CMK (cell line): ENCODE results near the gene PLCE1.
"Not testable (repeated sequence)": the region's sequence is repeated elsewhere in the genome, so short reads cannot be mapped to it uniquely, and the experiment has no call there.

ENCODE experiments used
- DNase-seq: peaks from one replicate; pipeline ENCODE4 v3.0.0-alpha.2; 2010; ENCODE audit warnings: low read depth

PLCE1 gene

DNA sequence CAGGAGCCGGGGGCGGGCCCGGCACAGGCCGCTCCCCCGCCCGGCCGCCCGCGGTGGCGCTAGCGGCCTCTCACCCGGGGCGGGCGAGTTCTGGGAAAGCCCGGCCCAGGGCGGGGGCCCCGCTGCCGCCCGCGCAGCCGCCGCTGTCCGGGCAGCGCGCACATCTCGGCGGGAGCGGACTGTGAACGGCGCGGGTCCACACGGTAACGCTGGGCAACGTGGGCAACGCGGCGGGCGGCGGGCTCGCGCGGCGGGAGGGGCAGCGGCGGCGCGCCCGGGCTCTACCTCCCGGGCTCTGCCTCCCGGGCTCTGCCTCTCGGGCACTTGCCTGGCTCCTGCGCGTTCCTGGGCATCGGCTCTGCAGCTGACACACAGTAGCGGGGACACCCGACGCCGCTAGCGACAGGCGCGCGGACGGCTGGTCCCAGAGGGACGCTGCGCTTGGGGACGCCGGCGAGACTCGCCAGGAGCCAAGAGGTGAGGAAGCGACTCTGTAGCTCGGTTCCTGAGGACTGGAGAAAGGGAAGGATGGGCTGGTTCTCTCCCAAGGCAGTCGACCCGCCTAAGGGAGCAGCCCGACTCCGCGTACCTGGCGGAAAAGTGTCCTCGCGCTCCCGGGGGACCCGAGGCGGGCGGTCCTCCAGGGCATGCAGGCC is at the start of gene PLCE1:
TSS of gene PLCE1 (plus strand) at position 150 of the 656 bp plus-strand sequence. CDS start 37,116 bp downstream, outside the sequence.
- DNase-seq: no peak

DNA sequence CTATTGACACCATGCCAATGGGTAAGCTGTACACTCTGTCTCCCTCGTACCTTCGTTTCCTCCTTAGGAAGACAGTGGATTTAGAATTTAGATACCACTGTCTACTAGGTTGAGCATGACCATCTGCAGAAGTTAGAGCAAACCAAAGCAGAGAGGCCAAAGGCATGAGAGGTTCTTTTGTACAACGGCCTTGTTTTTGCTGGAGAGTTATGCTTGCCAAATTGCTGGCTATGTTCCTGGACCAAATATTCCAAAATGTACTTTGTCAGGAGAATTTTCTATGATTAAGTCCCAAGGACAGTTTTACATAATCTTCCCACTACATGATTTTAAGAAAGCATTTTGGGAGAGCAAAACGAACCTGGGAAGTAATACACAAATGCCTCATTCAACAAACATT is 47.9 kb upstream of the PLCE1 start:
- no peak for DNase-seq

DNA sequence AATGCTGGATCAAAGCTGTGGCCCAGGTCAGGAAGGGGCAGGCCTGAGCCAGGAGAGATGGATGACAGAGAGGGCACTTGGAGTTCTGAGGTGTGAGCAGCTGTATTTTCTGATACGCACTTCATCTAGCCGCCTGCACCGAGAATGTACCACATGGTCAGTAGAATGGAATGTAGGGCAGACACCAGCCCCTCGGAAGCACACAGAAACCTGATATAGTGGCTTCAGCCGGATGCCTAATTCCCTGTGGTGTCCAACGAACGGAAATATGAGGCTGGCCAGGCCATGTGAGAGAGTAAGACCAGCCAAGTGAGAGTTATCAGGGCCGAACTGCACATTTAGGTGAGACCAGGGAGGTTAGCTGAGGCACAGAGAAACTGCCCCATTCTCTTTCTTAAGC is 46.7 kb upstream of the PLCE1 start:
- DNase-seq: no peak

DNA sequence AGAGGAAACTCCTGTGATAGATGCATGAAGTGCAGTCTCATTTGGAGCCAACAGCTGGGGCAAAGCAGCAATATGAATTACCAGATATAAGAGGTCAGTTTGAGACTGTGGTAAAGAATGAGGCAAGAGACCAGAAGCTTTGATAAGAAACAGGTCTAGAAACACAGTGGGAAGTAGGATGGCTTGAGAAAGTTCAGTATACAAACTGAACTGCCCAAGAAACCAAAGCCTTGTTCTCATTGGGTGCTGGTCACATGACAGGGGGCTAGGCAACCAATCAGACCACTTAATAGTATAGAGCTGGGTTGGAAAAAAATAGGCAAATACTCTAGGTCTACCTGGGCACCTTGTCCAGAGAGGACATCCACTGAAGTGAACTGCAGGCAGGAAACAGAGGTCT is 46.2 kb upstream of the PLCE1 start:
- DNase-seq: no peak

DNA sequence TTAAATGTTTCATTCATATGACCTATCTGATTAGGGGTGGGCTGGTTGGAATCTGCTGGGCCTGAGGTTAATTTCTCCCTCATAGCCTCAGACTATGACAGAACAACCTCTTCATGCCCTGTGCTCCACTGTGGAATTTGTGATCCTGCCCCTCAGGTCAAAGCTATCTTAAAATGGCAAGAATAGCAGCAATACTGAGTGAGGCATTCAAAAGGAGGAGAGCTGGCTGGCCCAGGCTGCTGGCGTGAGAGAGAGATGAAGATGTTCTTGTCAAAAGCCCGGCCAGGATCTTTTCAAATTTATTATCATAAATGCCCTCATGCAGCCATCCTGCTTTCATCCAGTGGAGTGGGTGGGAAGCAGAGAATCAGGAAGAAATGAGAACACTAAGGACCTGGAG is 41.8 kb upstream of the PLCE1 start:
- DNase-seq: no peak

DNA sequence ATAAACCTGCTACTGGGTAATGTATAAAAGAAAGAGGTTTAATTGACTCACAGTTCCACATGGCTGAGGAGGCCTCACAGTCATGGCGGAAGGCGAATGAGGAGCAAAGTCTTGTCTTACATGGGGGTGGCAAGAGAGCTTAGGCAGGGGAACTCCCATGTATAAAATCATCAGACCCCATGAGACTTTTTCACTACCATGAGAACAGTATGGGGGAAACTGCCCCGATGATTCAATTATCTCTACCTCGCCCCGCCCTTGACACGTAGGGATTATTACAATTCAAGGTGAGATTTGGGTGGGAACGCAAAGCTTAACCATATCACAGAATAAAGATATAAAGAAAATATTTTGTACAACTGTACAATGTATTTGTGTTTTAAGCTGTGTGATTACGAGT is 39.4 kb upstream of the PLCE1 start:
- no peak for DNase-seq

DNA sequence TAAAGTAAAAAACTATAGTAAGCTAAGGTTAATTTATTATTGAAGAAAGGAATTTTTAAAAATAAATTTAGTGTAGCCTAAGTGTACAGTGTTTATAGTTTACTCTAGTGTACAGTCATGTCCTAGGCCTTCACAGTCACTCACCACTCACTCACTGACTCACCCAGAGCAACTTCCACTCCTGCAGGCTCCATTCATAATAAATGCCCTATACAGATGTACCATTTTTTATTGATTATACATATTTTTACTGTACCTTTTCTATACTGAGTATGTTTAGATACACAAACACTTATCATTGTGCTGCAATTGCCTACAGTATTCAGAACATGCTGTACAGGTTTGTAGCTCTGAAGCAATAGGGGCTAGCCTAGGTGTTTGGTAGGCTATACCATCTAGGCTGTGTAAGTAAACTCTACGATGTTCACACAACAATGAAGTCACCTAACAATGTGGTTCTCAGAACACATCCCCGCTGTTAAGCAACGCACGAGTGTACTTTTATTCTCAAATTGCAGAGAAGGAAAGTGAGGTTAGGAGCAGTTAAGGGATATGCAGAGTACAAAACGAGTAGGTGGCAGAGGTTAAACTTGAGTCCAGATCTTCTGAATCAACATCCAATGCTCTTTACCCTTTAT is 38.9 kb upstream of the PLCE1 start:
- no peak for DNase-seq

DNA sequence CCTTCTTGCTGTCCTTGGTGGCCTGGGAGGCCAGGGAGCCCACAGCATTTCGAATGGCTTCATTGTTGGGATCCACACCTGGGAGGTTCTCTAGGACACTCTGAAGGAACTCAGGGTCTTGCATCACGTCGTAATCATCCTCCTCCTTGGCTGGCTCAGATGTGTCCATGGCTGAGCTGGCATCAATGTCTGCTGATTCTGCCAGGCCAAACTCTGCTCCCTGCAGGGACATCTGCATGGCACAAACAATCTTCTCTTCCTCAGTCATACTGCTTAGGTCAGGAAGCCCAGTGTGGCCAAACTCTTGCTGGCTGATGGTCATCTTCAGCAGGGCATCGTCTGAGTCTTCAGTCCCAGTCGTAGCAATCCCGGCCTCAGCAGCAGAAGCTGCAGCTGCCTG is 34.9 kb upstream of the PLCE1 start:
- DNase-seq: no peak

DNA sequence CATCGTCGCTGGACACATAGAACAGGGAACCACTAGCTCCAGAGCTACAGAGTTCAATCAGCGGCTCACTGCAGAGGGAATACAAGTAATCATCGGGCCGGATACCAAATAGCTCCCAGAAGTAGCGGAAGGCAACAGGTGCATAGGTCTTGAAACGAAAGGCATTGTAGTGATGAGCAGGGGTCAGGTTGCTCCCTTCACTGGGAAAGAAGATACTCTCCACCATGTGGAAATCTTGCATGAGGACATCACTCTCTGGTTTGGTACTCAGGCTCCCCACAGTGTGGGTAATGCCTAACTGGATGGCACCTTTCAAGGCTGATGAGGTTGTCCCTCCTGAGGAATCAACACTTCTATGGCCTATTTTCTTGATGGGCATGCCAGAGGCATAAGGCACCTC is 32.7 kb upstream of the PLCE1 start:
- not testable (repeated sequence) for DNase-seq

DNA sequence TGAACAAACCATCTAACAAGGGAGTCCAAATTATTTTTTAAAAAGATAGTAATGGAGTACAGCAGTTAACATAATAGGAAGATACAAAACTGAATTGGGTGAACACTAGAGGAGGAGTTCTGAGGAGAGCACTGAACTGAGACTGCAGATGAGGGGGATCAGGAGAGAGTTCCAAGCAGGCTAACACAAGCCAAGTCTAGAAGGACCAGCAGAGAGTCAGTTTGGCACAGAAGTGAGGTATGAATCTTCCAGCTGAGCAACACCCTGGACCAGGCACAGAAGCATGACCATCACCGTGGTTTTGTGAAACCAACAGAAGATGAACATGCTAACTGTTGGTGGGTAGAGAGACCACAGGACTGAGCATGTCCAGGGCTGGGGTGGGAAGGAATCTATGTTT is 30.8 kb upstream of the PLCE1 start:
- DNase-seq: no peak

DNA sequence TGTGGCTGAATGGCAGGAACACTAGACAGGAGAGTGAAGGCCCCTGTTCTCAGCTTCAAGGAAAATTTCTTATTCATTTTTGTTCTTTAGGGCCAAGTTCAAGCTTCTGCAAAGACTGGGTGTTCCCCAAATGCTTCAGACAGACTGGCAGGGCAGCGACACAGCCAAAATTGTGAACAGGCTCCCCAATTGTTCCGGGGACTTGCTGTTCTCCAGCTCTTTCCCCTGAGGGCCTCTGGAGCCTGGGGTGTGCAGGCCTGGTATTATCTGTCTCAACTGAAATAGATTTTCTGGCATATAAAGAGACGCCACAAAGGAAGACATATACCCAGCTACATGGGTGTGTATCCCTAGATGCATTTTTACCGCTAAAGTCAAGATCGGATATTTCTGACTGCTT is 30.3 kb upstream of the PLCE1 start:
- DNase-seq: no peak

DNA sequence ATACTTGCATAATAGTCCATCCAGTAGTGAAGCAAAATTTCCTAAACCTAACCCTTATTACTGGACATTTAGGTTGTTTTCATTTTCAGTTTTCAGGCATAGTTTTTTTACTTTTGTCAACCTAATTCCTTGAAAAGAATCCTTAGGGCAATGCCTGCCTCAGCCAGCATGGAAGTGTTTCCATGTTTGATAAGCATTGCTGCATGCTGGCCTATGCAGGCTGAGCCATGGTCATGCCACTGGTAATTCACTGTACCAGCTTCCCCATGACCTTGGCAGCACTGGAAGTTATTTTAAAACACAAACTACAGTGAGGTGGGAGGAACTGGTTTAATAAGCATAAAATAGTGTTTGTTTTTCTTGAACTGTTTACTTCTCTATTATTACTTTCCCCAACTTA is 27.8 kb upstream of the PLCE1 start:
- DNase-seq: no peak

DNA sequence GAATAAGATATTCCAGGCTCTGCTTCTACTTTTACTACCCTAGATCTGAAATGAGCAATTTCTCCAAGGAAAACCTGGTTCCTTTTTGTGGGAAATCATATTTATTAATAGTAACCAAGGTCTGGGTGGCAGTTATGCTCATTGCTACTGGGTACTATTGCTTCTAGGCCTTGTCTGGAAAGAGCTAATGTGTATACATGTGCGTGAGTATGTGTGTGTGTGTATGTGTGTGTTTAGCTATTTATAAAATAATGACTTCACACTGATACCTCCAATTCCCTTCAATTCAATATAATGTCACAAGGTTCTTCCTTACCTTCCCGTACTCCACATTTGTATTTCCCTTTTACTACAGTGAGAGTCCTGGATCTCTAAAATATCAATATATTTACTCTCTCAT is 26.0 kb upstream of the PLCE1 start:
- no peak for DNase-seq

DNA sequence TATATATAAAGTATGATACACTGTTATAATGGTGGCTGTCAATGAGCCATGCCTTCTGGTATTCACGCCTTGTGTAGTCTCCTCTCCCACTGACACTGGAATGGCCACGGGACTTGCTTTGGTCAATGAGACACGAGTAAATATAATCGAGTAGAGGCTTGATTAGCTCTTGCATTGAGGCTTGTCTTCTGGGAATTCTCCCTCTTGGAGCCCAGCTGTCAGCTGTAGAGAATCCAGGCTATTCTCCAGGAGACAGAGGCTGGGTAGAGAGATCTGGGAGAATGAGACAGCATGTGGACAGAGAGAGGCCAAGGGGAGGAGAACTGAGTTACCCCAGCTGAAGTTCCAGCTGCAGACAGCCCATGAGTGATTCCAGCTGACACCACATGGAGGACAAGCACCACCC is 25.2 kb upstream of the PLCE1 start:
- no peak for DNase-seq

DNA sequence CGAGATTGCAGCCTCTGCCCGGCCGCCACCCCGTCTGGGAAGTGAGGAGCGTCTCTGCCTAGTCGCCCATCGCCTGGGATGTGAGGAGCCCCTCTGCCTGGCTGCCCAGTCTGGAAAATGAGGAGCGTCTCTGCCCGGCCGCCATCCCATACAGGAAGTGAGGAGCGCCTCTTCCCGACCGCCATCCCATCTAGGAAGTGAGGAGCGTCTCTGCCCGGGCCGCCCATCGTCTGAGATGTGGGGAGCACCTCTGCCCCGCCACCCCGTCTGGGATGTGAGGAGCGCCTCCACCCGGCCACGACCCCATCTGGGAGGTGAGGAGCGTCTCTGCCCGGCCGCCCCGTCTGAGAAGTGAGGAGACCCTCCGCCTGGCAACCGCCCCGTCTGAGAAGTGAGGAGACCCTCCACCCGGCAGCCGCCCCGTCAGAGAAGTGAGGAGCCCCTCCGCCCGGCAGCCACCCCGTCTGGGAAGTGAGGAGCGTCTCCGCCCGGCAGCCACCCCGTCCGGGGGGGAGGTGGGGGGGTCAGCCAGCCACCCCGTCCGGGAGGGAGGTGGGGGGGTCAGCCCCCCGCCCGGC is 23.2 kb upstream of the PLCE1 start:
- not testable (repeated sequence) for DNase-seq

DNA sequence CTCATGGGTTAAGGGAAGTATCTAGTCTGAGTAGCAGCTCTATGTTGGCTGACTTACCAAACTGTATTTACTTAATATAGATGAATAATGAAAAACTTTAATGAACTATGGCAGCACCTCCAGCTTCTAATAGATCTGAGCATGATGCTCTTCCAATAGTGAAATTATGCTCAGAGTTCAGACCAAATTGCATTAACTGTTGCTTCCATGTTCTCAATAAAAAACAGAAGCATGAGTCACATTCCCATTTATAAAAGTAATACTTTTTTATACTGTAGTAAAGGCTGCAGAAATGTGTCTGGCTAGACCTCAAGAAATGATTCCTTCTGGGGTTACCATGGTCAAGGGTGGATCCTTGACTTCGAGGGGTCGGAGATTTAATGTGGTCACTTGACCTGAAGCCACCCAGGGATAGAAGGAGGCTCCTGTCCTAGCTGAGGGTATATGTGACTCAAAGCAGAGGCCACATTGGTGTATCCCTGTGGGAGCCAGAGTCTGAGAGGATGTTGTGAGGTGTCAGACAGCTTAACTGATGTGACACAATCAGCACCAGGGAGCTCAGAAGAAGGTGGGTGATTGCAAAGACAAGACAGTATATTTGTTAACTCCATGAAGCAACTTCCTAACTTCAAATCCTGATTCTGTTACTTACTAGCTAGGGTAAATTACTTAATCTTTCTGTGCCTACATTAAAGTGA is 19.8 kb upstream of the PLCE1 start:
- no peak for DNase-seq

DNA sequence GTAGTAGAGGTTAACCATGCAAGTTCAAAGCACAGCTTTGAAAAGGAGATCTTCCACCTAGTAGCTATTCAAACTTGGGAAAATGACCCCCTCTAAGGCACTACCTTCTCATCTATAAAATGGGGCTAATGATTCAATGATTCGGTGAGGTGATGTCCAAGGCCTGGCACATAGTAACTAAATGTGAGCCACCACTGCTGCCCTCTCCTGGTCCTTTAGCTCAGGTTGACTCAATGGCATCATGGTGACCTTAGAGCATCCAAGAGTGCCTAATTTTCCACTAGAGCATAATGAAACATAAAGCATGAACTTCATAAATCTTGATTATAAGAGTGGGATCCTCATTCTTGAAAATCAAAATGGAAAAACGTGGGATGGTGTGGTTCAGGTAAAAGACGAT is 16.3 kb upstream of the PLCE1 start:
- DNase-seq: no peak

DNA sequence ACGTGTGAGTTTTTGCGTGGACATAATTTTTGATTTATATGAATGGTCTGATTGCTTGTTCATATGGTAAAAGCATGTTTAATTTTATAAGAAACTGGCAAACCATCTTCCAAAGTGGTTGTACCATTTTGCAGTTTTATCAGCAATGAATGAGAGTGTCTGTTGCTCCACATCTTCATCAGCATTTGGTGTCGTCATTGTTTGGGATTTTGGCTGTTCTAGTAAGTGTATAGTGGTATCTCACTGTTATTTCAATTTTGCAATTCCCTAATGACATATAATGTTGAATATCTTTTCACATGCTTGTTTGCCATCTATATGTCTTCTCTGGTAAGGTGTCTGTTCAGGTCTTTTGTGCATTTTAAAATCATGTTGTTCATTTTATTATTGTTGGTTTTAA is 13.2 kb upstream of the PLCE1 start:
- no peak for DNase-seq

DNA sequence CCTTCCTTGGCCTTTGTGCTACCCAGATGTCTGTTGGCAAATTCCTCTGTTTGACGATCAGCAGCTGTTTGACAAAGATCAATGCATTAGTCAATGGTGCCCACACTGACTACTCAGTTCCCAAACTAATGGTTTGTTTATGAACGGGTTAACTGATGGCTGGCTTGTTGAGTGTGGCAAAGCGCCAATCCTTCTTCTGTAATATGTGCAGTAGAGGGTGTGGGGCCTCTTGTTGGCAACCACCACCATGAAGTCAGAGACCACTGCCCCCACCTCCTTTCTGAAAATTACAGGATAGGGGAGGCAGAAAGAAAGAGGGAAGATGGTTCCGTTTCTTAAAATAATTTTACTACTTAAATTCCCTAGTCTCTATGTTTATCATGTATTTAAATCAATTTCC is 2.6 kb upstream of the PLCE1 start:
- DNase-seq: no peak

DNA sequence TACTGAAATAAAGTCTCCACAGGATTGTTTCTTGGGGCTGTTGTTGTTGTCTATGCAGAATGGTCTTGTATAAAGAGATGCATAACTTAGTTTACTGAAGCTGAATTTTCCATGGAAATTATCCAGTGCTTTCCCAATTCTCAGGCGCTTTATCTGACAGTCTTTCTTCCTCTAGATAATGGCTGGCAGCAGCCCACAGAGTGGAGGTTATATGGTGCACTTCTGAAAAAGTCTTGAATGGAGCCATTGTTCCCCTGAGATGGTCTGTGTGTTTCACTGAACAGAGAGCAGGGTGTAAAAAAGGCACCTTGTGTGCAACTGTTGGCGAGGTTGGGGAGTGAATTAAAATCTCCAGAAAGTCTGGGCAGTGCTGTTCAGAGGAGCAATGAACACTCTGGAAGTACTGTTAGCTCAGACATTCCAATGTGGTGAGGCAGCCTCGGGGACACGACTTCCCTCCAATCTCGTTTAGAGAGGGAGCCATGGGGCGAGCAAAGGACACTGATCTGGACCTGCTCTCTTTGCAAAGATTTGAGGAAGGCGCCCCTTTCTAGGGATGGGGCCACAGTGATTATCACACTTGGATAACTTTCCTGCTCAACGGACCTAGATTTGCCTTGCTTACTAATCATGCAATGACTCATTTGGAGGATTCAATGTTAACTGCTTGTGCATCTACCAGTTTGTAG is 2.0 kb upstream of the PLCE1 start:
- no peak for DNase-seq

DNA sequence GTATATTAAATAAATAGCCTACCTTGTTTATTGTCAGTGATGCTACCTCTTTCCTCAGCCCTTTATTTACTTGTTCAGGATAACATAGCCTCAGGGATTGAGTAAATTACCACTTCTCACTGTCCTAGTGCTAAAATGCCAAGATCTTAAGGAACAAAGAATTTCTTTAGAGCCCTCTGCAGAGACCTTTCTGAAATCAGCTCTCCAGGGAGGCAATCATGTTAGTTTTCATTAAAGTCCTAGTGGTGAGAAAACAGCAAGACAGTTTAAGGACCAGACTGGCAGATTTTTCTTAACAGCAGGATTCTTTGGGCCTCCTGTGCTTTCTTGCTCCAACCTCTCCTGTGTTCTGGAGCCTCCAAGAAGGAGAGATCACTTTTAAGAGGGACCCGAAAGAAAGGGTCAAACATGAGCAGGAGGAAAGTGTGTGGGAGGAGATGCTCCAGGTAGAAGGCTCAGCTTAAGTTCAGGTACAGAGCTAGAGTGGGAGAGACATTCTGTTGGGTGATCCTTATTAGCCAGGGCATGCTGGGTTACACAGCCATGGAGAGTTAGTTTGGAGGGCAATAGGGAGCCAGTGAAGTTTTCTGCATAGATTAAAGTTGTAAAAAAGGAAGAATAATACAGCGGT is 1.2 kb upstream of the PLCE1 start:
- no peak for DNase-seq

DNA sequence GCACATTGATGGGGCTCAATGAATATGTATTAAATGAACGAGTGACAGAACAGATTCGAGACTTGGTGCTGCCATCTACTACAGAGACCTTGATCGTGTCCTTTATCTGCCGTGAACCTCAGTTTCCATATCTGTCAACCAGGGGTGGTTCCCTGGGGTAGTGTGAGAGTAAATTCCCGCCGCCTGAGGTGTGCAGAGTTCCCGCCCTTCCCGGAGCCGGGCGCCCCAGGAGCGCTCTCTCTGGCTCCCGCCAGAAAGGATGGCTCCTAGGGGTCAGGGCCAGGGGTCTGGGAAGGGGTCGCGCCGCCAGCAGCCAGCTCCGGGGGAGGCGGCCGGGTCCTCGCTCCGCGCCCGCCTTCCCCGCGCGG is 333 bp upstream of the PLCE1 start:
- no peak for DNase-seq
